Fibroblast of lung (primary cell): Measurements from ENCODE around the gene CDR2.

ENCODE experiments used
- CTCF ChIP-seq, 2 donors: IDR thresholded peaks in 1 of 2; conservative IDR thresholded peaks in 1 of 2; 1 replicate in 1 of 2; 2 replicates in 1 of 2; pipeline ENCODE4 v1.5.1; 2011 to 2012; ENCODE audit warnings: low read length in 2 of 2, control low read depth in 1 of 2, inconsistent platforms in 1 of 2, low read depth in 1 of 2, mild to moderate bottlenecking in 1 of 2
- EZH2 ChIP-seq: IDR thresholded peaks from 2 replicates; pipeline ENCODE4 v1.5.1; 2012; ENCODE audit warnings: low read length, control low read depth, mild to moderate bottlenecking; ENCODE audit errors: missing control alignments

- TF ChIP-seq CTCF (conservative IDR thresholded peaks at IDR 0.05 in 1 of 2, IDR thresholded peaks at IDR 0.05 in 1 of 2; ENCODE audit: low read depth in 1 of 2, low read length in 2 of 2), result no peak
- no peak for TF ChIP-seq EZH2
These were observed 50.2 kb downstream of the CDR2 start for GRCh38 chr16:22323959-22324786.
